H9 (cell line): ENCODE measurements around the gene BTBD19. TPM values are rescaled to one million over a fixed set of nuclear protein-coding genes. Genes with fewer than 3 reads are reported as not detected.

ENCODE experiments used
- DNase-seq: peaks from one replicate; pipeline ENCODE4 v3.0.0-alpha.2; 2017
- H2AFZ ChIP-seq: one replicate; pipeline ENCODE4 v1.6.1; 2013; ENCODE audit warnings: mild to moderate bottlenecking, low read length, control low read depth, moderate library complexity
- H2AK5ac ChIP-seq: 2 replicates; pipeline ENCODE4 v1.6.1; 2013; ENCODE audit warnings: low read length, control low read depth, mixed read lengths; ENCODE audit not compliant: insufficient read length
- H2BK120ac ChIP-seq: one replicate; pipeline ENCODE4 v1.6.1; 2013; ENCODE audit warnings: low read depth, mild to moderate bottlenecking, low read length, control low read depth, inconsistent platforms; ENCODE audit not compliant: poor library complexity, severe bottlenecking
- H2BK12ac ChIP-seq: 2 replicates; pipeline ENCODE4 v1.6.1; 2013; ENCODE audit warnings: low read length, control low read depth, mixed read lengths, low read depth; ENCODE audit not compliant: insufficient read length
- H2BK15ac ChIP-seq: 2 replicates; pipeline ENCODE4 v1.6.1; 2013; ENCODE audit warnings: low read depth, low read length, control low read depth
- H2BK20ac ChIP-seq: one replicate; pipeline ENCODE4 v1.6.1; 2013; ENCODE audit warnings: low read depth, mild to moderate bottlenecking, low read length, control low read depth, inconsistent platforms; ENCODE audit not compliant: poor library complexity, severe bottlenecking
- H2BK5ac ChIP-seq: 2 replicates; pipeline ENCODE4 v1.6.1; 2013; ENCODE audit warnings: low read length, control low read depth, mixed read lengths; ENCODE audit not compliant: insufficient read length
- H3K14ac ChIP-seq: 2 replicates; pipeline ENCODE4 v1.6.1; 2013; ENCODE audit warnings: low read length, control low read depth; ENCODE audit not compliant: insufficient read depth
- H3K18ac ChIP-seq: 2 replicates; pipeline ENCODE4 v1.6.1; 2013; ENCODE audit warnings: low read depth, mild to moderate bottlenecking, mixed read lengths, low read length, control low read depth; ENCODE audit not compliant: insufficient read length
- H3K23ac ChIP-seq: 2 replicates; pipeline ENCODE4 v1.6.1; 2013; ENCODE audit warnings: low read length, control low read depth, mixed read lengths, low read depth; ENCODE audit not compliant: insufficient read length
- H3K23me2 ChIP-seq: 2 replicates; pipeline ENCODE4 v1.6.1; 2013; ENCODE audit warnings: low read depth, mild to moderate bottlenecking, mixed read lengths, low read length, control low read depth; ENCODE audit not compliant: insufficient read length, poor library complexity, severe bottlenecking
- H3K27ac ChIP-seq: 2 replicates; pipeline ENCODE4 v1.5.1; 2013; ENCODE audit warnings: low read length, control low read depth, mixed read lengths, low read depth; ENCODE audit not compliant: insufficient read length
- H3K27me3 ChIP-seq: 2 replicates; pipeline ENCODE4 v1.6.1; 2013; ENCODE audit warnings: low read length, control low read depth, inconsistent platforms; ENCODE audit not compliant: insufficient read depth
- H3K4ac ChIP-seq: 2 replicates; pipeline ENCODE4 v1.6.1; 2013; ENCODE audit warnings: low read depth, mild to moderate bottlenecking, control low read depth, inconsistent platforms, low read length, moderate library complexity
- H3K4me1 ChIP-seq: 2 replicates; pipeline ENCODE4 v1.6.1; 2013; ENCODE audit warnings: low read length, control low read depth, inconsistent platforms; ENCODE audit not compliant: insufficient read depth
- H3K4me2 ChIP-seq: 2 replicates; pipeline ENCODE4 v1.6.1; 2013; ENCODE audit warnings: low read length, control low read depth, mixed read lengths; ENCODE audit not compliant: insufficient read length, insufficient read depth
- H3K56ac ChIP-seq: 2 replicates; pipeline ENCODE4 v1.6.1; 2013; ENCODE audit warnings: low read depth, mild to moderate bottlenecking, mixed read lengths, low read length, control low read depth; ENCODE audit not compliant: insufficient read length
- H3K79me1 ChIP-seq: 2 replicates; pipeline ENCODE4 v1.6.1; 2013; ENCODE audit warnings: low read depth, mild to moderate bottlenecking, moderate library complexity, low read length, control low read depth, inconsistent platforms; ENCODE audit not compliant: insufficient read depth, poor library complexity, severe bottlenecking
- H3K79me2 ChIP-seq: 2 replicates; pipeline ENCODE4 v1.6.1; 2013; ENCODE audit warnings: low read length, control low read depth, inconsistent platforms; ENCODE audit not compliant: insufficient read depth
- H3K9ac ChIP-seq: 2 replicates; pipeline ENCODE4 v1.6.1; 2013; ENCODE audit warnings: low read length, control low read depth, mixed read lengths; ENCODE audit not compliant: insufficient read length; ENCODE audit errors: extremely low read depth
- H3K9me3 ChIP-seq: one replicate; pipeline ENCODE4 v1.6.1; 2013; ENCODE audit warnings: low read depth, low read length, inconsistent platforms; ENCODE audit not compliant: control insufficient read depth
- H3T11ph ChIP-seq: one replicate; pipeline ENCODE4 v1.6.1; 2013; ENCODE audit warnings: mild to moderate bottlenecking, low read length, control low read depth, inconsistent platforms
- H4K20me1 ChIP-seq: one replicate; pipeline ENCODE4 v1.6.1; 2013; ENCODE audit not compliant: control insufficient read depth, insufficient read length, insufficient read depth
- H4K5ac ChIP-seq: 2 replicates; pipeline ENCODE4 v1.6.1; 2013; ENCODE audit warnings: low read depth, mild to moderate bottlenecking, mixed read lengths, low read length, control low read depth; ENCODE audit not compliant: insufficient read length
- H4K8ac ChIP-seq: replicated peaks from 2 replicates; pipeline ENCODE4 v1.6.1; 2013; ENCODE audit warnings: low read length, control low read depth, mixed read lengths, low read depth; ENCODE audit not compliant: insufficient read length
- H4K91ac ChIP-seq: 2 replicates; pipeline ENCODE4 v1.6.1; 2013; ENCODE audit warnings: low read depth, mild to moderate bottlenecking, moderate library complexity, mixed read lengths, low read length, control low read depth; ENCODE audit not compliant: insufficient read length
- H3K27ac Mint-ChIP-seq, 3 experiments: 2 replicates in 2 of 3; 3 replicates in 1 of 3; pipeline ENCODE4 v1.8.0; 2020 to 2021; ENCODE audit warnings: mixed read lengths in 3 of 3, mild to moderate bottlenecking in 1 of 3, moderate library complexity in 1 of 3
- H3K27me3 Mint-ChIP-seq: 2 replicates; pipeline ENCODE4 v1.8.0; 2021; ENCODE audit warnings: low read depth, mild to moderate bottlenecking, moderate library complexity, mixed read lengths
- H3K36me3 Mint-ChIP-seq, 3 experiments: 2 replicates in 2 of 3; 3 replicates in 1 of 3; pipeline ENCODE4 v1.8.0; 2020 to 2021; ENCODE audit warnings: low read depth in 3 of 3, mixed read lengths in 3 of 3; ENCODE audit not compliant: insufficient read depth in 1 of 3
- H3K4me1 Mint-ChIP-seq, 2 experiments: 2 replicates each; pipeline ENCODE4 v1.8.0; 2020; ENCODE audit warnings: mixed read lengths in 2 of 2
- H3K4me3 Mint-ChIP-seq, 2 experiments: 2 replicates in 1 of 2; 3 replicates in 1 of 2; pipeline ENCODE4 v1.8.0; 2020 to 2021; ENCODE audit warnings: mild to moderate bottlenecking in 2 of 2, mixed read lengths in 2 of 2, moderate library complexity in 1 of 2
- H3K9me3 Mint-ChIP-seq, 2 experiments: 2 replicates in 1 of 2; 3 replicates in 1 of 2; pipeline ENCODE4 v1.8.0; 2020; ENCODE audit warnings: mild to moderate bottlenecking in 2 of 2, mixed read lengths in 2 of 2, moderate library complexity in 1 of 2
- WGBS: extraction: QIAGEN DNeasy Blood & Tissue Kit; methylation state at CpG from one replicate; pipeline ENCODE4 v1.1.7; 2013; ENCODE audit warnings: missing lambda C conversion rate, low lambda C conversion rate, mixed read lengths; ENCODE audit not compliant: insufficient read length; ENCODE audit errors: extremely low coverage; 5-methylcytosine and 5-hydroxymethylcytosine counted together
- total RNA-seq: library from RNA; stranded (reverse); gene quantifications from 2 replicates; pipeline ENCODE4 v1.2.1, GENCODE V29; 2021
- TF ChIP-seq, protein P1 (sequence below): fragments of 200-600 bp; sonication (generic); conservative IDR thresholded peaks from 3 replicates; pipeline ENCODE4 v1.8.0; 2021; ENCODE audit warnings: antibody characterized with exemption, mild to moderate bottlenecking

BTBD19 gene
- total RNA-seq, 1 experiment from 2014 or later: 1.9 TPM

DNA sequence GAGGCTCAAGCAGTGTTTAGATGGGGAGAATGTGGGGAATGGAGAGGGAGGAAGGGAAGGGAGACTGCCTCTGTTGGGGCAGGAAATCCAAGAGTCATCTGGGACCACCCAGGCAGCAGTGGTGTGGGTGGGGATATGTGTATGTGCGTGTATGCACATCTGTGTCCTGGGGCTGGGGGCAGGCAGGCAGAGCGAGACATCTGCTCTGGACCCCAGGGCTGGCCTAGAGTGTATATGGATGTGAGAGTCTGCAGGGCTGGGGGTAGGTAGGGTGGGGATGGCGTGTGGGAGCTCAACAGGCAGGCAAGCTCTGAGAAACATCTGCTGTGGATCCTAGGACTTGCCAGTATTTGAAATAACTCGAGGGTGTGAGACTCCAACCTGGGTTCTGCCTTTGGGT, 31.3 kb downstream of the BTBD19 start:
- H3K18ac ChIP-seq: no peak overlapping the region
- no peak overlapping the region for H2BK5ac ChIP-seq
- no peak overlapping the region for H2AK5ac ChIP-seq
- Mint-ChIP-seq H3K27me3 (peaks cover 18% of the 10 kb centered on the region), H3K27ac (peak overlapping the region in 1 of 3 experiments; percentile 61; a peak in 1 of 7 replicates), H3K36me3 (no peaks in the 10 kb centered on the region), H3K9me3 (no peaks in the 10 kb centered on the region), H3K4me1 (peaks cover 3 to 7% of the 10 kb centered on the region in 2 experiments; a peak in 2 of 4 replicates), H3K4me3 (no peak overlapping the region)
- H3K27ac ChIP-seq: no peak overlapping the region
- no peak overlapping the region for H3T11ph ChIP-seq
- no peak overlapping the region for H3K4me2 ChIP-seq
- H3K9me3 ChIP-seq: no peaks in the 10 kb centered on the region
- no peak overlapping the region for H4K8ac ChIP-seq
- no peak overlapping the region for H3K4ac ChIP-seq
- WGBS: no CpG with 5 or more reads among the region's 4 CpGs
- no peak overlapping the region for H4K91ac ChIP-seq
- peaks cover 11% of the 10 kb centered on the region for H3K23me2 ChIP-seq
- no peak overlapping the region for H3K9ac ChIP-seq
- no peaks in the 10 kb centered on the region for H4K20me1 ChIP-seq
- H3K27me3 ChIP-seq: peaks cover 2% of the 10 kb centered on the region; the same call in 1 of the 2 replicates
- no peaks in the 10 kb centered on the region for H3K79me1 ChIP-seq
- no peak for DNase-seq
- no peak overlapping the region for H2BK12ac ChIP-seq
- no peak overlapping the region for H3K14ac ChIP-seq
- H3K4me1 ChIP-seq: no peaks in the 10 kb centered on the region
- no peaks in the 10 kb centered on the region for H3K79me2 ChIP-seq
- no peak overlapping the region for H2BK120ac ChIP-seq
- no peak overlapping the region for H2AFZ ChIP-seq
- no peak overlapping the region for H3K23ac ChIP-seq
- H3K56ac ChIP-seq: no peak overlapping the region
- no peak overlapping the region for H2BK20ac ChIP-seq
- no peak overlapping the region for H4K5ac ChIP-seq
- TF ChIP-seq, protein P1, sequence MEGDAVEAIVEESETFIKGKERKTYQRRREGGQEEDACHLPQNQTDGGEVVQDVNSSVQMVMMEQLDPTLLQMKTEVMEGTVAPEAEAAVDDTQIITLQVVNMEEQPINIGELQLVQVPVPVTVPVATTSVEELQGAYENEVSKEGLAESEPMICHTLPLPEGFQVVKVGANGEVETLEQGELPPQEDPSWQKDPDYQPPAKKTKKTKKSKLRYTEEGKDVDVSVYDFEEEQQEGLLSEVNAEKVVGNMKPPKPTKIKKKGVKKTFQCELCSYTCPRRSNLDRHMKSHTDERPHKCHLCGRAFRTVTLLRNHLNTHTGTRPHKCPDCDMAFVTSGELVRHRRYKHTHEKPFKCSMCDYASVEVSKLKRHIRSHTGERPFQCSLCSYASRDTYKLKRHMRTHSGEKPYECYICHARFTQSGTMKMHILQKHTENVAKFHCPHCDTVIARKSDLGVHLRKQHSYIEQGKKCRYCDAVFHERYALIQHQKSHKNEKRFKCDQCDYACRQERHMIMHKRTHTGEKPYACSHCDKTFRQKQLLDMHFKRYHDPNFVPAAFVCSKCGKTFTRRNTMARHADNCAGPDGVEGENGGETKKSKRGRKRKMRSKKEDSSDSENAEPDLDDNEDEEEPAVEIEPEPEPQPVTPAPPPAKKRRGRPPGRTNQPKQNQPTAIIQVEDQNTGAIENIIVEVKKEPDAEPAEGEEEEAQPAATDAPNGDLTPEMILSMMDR: no peak
- H2BK15ac ChIP-seq: no peak overlapping the region
